OCI-LY3 (cell line): ENCODE results near the gene BLM.

Experiments used
- EZH2phosphoT487 ChIP-seq: fragments of 200-600 bp; shearing (Covaris generic); IDR thresholded peaks from 2 replicates; pipeline ENCODE4 v1.6.1; 2018; ENCODE audit warnings: antibody characterized with exemption, mixed run types, low read depth
- TF ChIP-seq, protein P1 (sequence below): fragments of 200-600, 300-600 bp; sonication (generic); IDR thresholded peaks from 2 replicates; pipeline ENCODE4 v1.5.1; 2014; ENCODE audit warnings: antibody characterized with exemption, low read length, low read depth

DNA sequence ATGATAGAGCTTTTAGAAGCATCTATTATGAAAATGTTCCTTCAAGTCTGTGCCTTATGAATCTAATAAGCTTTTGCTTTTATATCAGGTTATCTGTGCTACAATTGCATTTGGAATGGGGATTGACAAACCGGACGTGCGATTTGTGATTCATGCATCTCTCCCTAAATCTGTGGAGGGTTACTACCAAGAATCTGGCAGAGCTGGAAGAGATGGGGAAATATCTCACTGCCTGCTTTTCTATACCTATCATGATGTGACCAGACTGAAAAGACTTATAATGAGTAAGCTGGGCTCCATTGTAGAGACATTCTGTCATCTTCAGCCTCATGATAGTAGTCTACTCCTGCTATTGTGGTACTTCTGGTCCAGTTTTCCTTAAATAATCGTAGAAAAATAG is 73.4 kb downstream of the BLM start:
- TF ChIP-seq, protein P1, sequence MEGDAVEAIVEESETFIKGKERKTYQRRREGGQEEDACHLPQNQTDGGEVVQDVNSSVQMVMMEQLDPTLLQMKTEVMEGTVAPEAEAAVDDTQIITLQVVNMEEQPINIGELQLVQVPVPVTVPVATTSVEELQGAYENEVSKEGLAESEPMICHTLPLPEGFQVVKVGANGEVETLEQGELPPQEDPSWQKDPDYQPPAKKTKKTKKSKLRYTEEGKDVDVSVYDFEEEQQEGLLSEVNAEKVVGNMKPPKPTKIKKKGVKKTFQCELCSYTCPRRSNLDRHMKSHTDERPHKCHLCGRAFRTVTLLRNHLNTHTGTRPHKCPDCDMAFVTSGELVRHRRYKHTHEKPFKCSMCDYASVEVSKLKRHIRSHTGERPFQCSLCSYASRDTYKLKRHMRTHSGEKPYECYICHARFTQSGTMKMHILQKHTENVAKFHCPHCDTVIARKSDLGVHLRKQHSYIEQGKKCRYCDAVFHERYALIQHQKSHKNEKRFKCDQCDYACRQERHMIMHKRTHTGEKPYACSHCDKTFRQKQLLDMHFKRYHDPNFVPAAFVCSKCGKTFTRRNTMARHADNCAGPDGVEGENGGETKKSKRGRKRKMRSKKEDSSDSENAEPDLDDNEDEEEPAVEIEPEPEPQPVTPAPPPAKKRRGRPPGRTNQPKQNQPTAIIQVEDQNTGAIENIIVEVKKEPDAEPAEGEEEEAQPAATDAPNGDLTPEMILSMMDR, result no peak
- TF ChIP-seq EZH2phosphoT487, result no peak
